ENCODE results near the gene CACTIN. TPM values are rescaled to one million over a fixed set of nuclear protein-coding genes. Genes with fewer than 3 reads are reported as not detected.

CACTIN gene
- total and polyA plus RNA-seq, 2 of the 8 experiments (the other 6 are each of a cell fraction or from before 2014, with no cell fraction given), result 25.8 to 29.9 TPM

DNA sequence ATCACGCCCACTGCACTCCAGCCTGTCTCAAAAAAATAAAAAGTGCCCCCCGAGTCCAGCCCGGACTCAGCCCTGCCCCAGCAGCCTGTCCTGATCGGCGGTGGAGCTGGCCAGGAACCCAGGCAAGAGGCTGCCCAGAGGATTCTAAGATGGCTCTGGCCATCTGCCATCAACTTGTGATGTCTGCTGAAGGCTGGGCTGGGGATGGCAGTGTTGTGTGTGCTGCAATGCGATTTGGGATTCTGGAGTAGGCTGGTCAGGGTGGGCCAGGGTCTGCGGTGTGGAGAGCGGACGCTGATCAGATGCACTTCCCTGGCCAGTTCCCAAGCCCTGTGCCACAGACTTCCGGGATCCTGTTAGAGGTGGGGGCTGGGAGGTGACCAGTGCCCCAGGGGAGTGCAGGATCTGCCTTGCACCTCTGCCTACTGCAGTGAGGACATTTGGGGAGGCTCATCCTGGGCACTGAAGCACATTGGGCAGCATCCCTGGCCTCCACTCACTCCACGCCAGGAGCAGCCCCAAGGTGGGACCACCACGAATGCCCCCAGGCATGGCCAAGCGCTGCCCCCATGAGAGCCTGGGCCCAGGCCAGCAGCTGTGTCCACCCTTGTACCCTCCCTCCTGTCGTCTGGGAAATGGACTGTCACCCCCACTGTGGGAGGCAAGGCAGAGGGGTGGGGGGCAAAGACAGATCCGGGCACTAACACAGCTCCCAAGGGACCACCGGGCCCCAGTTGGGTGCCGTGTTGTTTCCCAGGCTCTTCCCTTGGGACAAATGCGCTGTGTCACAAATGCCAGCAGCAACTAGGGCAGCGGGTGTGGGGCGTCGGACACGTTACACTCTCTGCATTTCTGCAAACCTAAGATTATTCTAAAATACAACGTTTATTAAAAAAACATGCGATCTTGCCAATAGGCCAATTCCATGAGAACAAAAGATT, 16.5 kb downstream of the CACTIN start:
- Histone ChIP-seq H2AK5ac (ENCODE audit: low read depth, low read length) (no peak overlapping the region), H3K14ac (ENCODE audit: insufficient read length) (no peak overlapping the region), H3K9ac (replicated peaks in 1 of 4; ENCODE audit: extremely low read depth in 1 of 4, low read depth in 3 of 4, low read length in 3 of 4) (no peak overlapping the region; a peak in 1 of 7 replicates), H3K23ac (ENCODE audit: insufficient read length) (no peak overlapping the region), H2BK5ac (ENCODE audit: low read depth, low read length) (no peak overlapping the region), H4K8ac (ENCODE audit: extremely low read depth, insufficient read depth, low read length) (no peak overlapping the region), H2BK15ac (ENCODE audit: low read length) (no peak overlapping the region), H3K4me2 (ENCODE audit: insufficient read depth in 1 of 2, low read depth in 2 of 2, low read length in 2 of 2) (no peak overlapping the region), H3K23me2 (ENCODE audit: low read depth, low read length) (peaks cover 18% of the 10 kb centered on the region; the same call in 1 of the 2 replicates), H3K4ac (replicated peaks; ENCODE audit: insufficient read length, low read depth, low read length) (no peak overlapping the region), H3K4me1 (replicated peaks in 1 of 4; ENCODE audit: control insufficient read depth in 3 of 4, insufficient read depth in 4 of 4, low read length in 3 of 4) (peaks cover 3 to 14% (median 12%) of the 10 kb centered on the region in 4 experiments), H3K79me1 (ENCODE audit: low read depth, low read length) (no peaks in the 10 kb centered on the region; the same call in 1 of the 2 replicates), H4K91ac (replicated peaks; ENCODE audit: insufficient read length, low read length) (no peak overlapping the region), H3K36me3 (ENCODE audit: control insufficient read depth in 2 of 4, insufficient read depth in 4 of 4, low read length in 3 of 4) (peaks cover 0 to 21% (median 3%) of the 10 kb centered on the region in 4 experiments; a peak in 2 of 8 replicates), H4K5ac (ENCODE audit: insufficient read length, low read depth, low read length) (no peak overlapping the region), H3K4me3 (ENCODE audit: extremely low read depth in 1 of 4, insufficient read depth in 2 of 4, low read depth in 3 of 4, low read length in 4 of 4) (no peak overlapping the region), H2BK120ac (replicated peaks; ENCODE audit: low read depth, low read length) (no peak overlapping the region), H3K18ac (ENCODE audit: extremely low read depth, low read length) (no peak overlapping the region), H3K56ac (replicated peaks; ENCODE audit: insufficient read length, low read depth, low read length) (no peak overlapping the region), H2BK20ac (ENCODE audit: low read length) (no peak overlapping the region), H3K9me3 (ENCODE audit: insufficient read depth in 2 of 2, low read depth in 1 of 2, low read length in 1 of 2) (no peaks in the 10 kb centered on the region), H4K20me1 (replicated peaks in 1 of 2; ENCODE audit: control insufficient read depth in 1 of 2, insufficient read depth in 2 of 2, low read length in 2 of 2) (peaks cover 2 to 13% of the 10 kb centered on the region in 2 experiments), H2BK12ac (ENCODE audit: low read depth, low read length) (no peak overlapping the region), H3K27ac (ENCODE audit: low read depth, low read length) (no peak overlapping the region), H3K27me3 (replicated peaks in 1 of 4; ENCODE audit: control insufficient read depth in 3 of 4, extremely low read depth in 1 of 4, insufficient read depth in 3 of 4, low read length in 3 of 4) (peaks cover 0 to 12% (median 11%) of the 10 kb centered on the region in 4 experiments; a peak in 5 of 7 replicates), H3K79me2 (ENCODE audit: control insufficient read depth in 1 of 2, insufficient read depth in 2 of 2, low read length in 2 of 2) (no peaks in the 10 kb centered on the region), H2AFZ (ENCODE audit: low read length) (no peak overlapping the region)
- no peak for FAIRE-seq
- 89% methylated on average over 24 of the region's 24 CpGs; no CpG with 5 or more reads in 1 of the 2 experiments for WGBS, 2 experiments (ENCODE audit: extremely low coverage in 1 of 2, insufficient coverage in 1 of 2, insufficient read length in 1 of 2, insufficient replicate concordance in 2 of 2, low coverage in 1 of 2, low lambda C conversion rate in 2 of 2, missing lambda C conversion rate in 1 of 2)
- POLR2A ChIA-PET (ENCODE audit: partially characterized antibody), result interaction anchor here (0.5 to 1.9 kb wide), 4 partner anchors 15 to 332 kb away, joined by 3 to 5 read pairs (median 3); no protein-coding TSS in a partner anchor
- DNase-seq (ENCODE audit: low read depth in 1 of 2, low spot score in 2 of 2), result no peak
- CTCF ChIA-PET (ENCODE audit: partially characterized antibody), result interaction anchor here (1.2 to 4.0 kb wide), 4 partner anchors 9 to 25 kb away, joined by 3 to 23 read pairs (median 13); partner anchors contain the start of gene GIPC3
- TF ChIP-seq HDAC2 (IDR thresholded peaks at IDR 0.05; ENCODE audit: borderline replicate concordance in 1 of 2, low read depth in 2 of 2, low read length in 2 of 2) (no peak), SIX5 (IDR thresholded peaks at IDR 0.05; ENCODE audit: low read depth, low read length) (no peak), YY1 (IDR thresholded peaks at IDR 0.05; ENCODE audit: low read depth, low read length) (no peak), KDM4A (IDR thresholded peaks at IDR 0.05; ENCODE audit: low read depth, low read length, severe bottlenecking) (no peak), MAFK (IDR thresholded peaks at IDR 0.05; ENCODE audit: low read depth, low read length) (no peak), NANOG (IDR thresholded peaks at IDR 0.05; ENCODE audit: insufficient read depth, low read depth, low read length, poor library complexity, severe bottlenecking) (no peak), POLR2A (IDR thresholded peaks at IDR 0.05; ENCODE audit: control extremely low read depth in 1 of 2, low read depth in 2 of 2, low read length in 2 of 2) (no peak), SRF (IDR thresholded peaks at IDR 0.05; ENCODE audit: low read depth, low read length) (peak; percentile 20; the same call in 1 of the 2 replicates), JUN (IDR thresholded peaks at IDR 0.05; ENCODE audit: low read depth, low read length) (no peak)
